Endodermal cell (in vitro differentiated cells): ENCODE measurements around the gene MYL12B. TPM values are rescaled to one million over a fixed set of nuclear protein-coding genes. Genes with fewer than 3 reads are reported as not detected.

Experiments
- DNase-seq: peaks from one replicate; pipeline ENCODE4 v3.0.0-alpha.2; 2017
- H3K27ac ChIP-seq: 2 replicates; pipeline ENCODE4 v1.5.1; 2013; ENCODE audit warnings: mild to moderate bottlenecking, low read depth, low read length, moderate library complexity
- H3K27me3 ChIP-seq: 2 replicates; pipeline ENCODE4 v1.6.1; 2013; ENCODE audit warnings: mild to moderate bottlenecking, low read length, moderate library complexity; ENCODE audit not compliant: insufficient read depth, control insufficient read depth, poor library complexity, severe bottlenecking
- H3K36me3 ChIP-seq: 2 replicates; pipeline ENCODE4 v1.7.0; 2013; ENCODE audit warnings: mild to moderate bottlenecking, low read length, moderate library complexity; ENCODE audit not compliant: control insufficient read depth, insufficient read depth
- H3K4me1 ChIP-seq: one replicate; pipeline ENCODE4 v1.7.0; 2013; ENCODE audit warnings: low read length; ENCODE audit not compliant: control insufficient read depth, insufficient read depth
- H3K4me3 ChIP-seq: 2 replicates; pipeline ENCODE4 v1.5.1; 2013; ENCODE audit warnings: mild to moderate bottlenecking, low read length, moderate library complexity
- H3K9ac ChIP-seq: 2 replicates; pipeline ENCODE4 v1.6.1; 2013; ENCODE audit warnings: mild to moderate bottlenecking, low read length, moderate library complexity; ENCODE audit not compliant: poor library complexity, severe bottlenecking; ENCODE audit errors: extremely low read depth
- H3K9me3 ChIP-seq: 2 replicates; pipeline ENCODE4 v1.6.1; 2013; ENCODE audit warnings: mild to moderate bottlenecking, low read length, moderate library complexity; ENCODE audit not compliant: control insufficient read depth
- H3K27ac Mint-ChIP-seq: 2 replicates; pipeline ENCODE4 v1.8.0; 2020; ENCODE audit warnings: mixed read lengths
- H3K27me3 Mint-ChIP-seq: 2 replicates; pipeline ENCODE4 v1.8.0; 2021; ENCODE audit warnings: mild to moderate bottlenecking, mixed read lengths; ENCODE audit not compliant: insufficient read depth
- H3K36me3 Mint-ChIP-seq: 2 replicates; pipeline ENCODE4 v1.8.0; 2020; ENCODE audit warnings: low read depth, mixed read lengths
- H3K4me1 Mint-ChIP-seq: 2 replicates; pipeline ENCODE4 v1.8.0; 2020; ENCODE audit warnings: mixed read lengths
- H3K4me3 Mint-ChIP-seq: 2 replicates; pipeline ENCODE4 v1.8.0; 2020; ENCODE audit warnings: mild to moderate bottlenecking, moderate library complexity, mixed read lengths
- H3K9me3 Mint-ChIP-seq: 2 replicates; pipeline ENCODE4 v1.8.0; 2020; ENCODE audit warnings: mild to moderate bottlenecking, mixed read lengths
- whole genome bisulfite sequencing, 2 experiments: methylation state at CpG; one replicate each; pipeline versions ENCODE4 v1.1.5 to v1.1.7; 2013; ENCODE audit warnings: missing lambda C conversion rate in 2 of 2, mixed read lengths in 1 of 2; ENCODE audit not compliant: insufficient coverage in 1 of 2, insufficient read length in 1 of 2; 5-methylcytosine and 5-hydroxymethylcytosine counted together
- total RNA-seq, 2 donors: library from RNA; stranded (reverse); fragmentation: NEBNext Ultra II Directional in 1 of 2; extraction: Animal tissue kit (Norgen Biotek cat#: 25700) in 1 of 2; gene quantifications; 2 replicates in 1 of 2; 3 replicates in 1 of 2; pipeline ENCODE4 v1.2.1, GENCODE V29; 2021
- TF ChIP-seq, protein P1 (sequence below): fragments of 200-600 bp; sonication (generic); conservative IDR thresholded peaks from 2 replicates; pipeline ENCODE4 v1.5.0; 2021; ENCODE audit warnings: antibody characterized with exemption, mild to moderate bottlenecking

The MYL12B gene
- total RNA-seq, 2 donors from 2014 or later = 190 to 198 TPM

GRCh38 chr18:3245853-3246634 is 15.9 kb upstream of the MYL12B start:
- no peaks in the 10 kb centered on the region for H3K27me3 Mint-ChIP-seq
- peak; percentile 94 for DNase-seq
- TF ChIP-seq, protein P1, sequence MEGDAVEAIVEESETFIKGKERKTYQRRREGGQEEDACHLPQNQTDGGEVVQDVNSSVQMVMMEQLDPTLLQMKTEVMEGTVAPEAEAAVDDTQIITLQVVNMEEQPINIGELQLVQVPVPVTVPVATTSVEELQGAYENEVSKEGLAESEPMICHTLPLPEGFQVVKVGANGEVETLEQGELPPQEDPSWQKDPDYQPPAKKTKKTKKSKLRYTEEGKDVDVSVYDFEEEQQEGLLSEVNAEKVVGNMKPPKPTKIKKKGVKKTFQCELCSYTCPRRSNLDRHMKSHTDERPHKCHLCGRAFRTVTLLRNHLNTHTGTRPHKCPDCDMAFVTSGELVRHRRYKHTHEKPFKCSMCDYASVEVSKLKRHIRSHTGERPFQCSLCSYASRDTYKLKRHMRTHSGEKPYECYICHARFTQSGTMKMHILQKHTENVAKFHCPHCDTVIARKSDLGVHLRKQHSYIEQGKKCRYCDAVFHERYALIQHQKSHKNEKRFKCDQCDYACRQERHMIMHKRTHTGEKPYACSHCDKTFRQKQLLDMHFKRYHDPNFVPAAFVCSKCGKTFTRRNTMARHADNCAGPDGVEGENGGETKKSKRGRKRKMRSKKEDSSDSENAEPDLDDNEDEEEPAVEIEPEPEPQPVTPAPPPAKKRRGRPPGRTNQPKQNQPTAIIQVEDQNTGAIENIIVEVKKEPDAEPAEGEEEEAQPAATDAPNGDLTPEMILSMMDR = peak; percentile 98
- H3K9me3 ChIP-seq = peaks cover 22% of the 10 kb centered on the region
- H3K27ac ChIP-seq = no peak overlapping the region
- H3K27me3 ChIP-seq = no peaks in the 10 kb centered on the region
- peaks cover 19% of the 10 kb centered on the region for H3K36me3 ChIP-seq
- H3K4me1 ChIP-seq = no peaks in the 10 kb centered on the region
- no peak overlapping the region for H3K9ac ChIP-seq
- H3K36me3 Mint-ChIP-seq = peaks cover 15% of the 10 kb centered on the region
- peak overlapping the region; percentile 95 for H3K4me3 Mint-ChIP-seq
- peak overlapping the region; percentile 100 for H3K27ac Mint-ChIP-seq
- H3K4me3 ChIP-seq = peak overlapping the region; percentile 100
- H3K9me3 Mint-ChIP-seq = peaks cover 18% of the 10 kb centered on the region
- peaks cover 22% of the 10 kb centered on the region for H3K4me1 Mint-ChIP-seq
- WGBS, 2 experiments = 36 to 51% methylated on average over 24 to 29 of the region's 29 CpGs

DNA sequence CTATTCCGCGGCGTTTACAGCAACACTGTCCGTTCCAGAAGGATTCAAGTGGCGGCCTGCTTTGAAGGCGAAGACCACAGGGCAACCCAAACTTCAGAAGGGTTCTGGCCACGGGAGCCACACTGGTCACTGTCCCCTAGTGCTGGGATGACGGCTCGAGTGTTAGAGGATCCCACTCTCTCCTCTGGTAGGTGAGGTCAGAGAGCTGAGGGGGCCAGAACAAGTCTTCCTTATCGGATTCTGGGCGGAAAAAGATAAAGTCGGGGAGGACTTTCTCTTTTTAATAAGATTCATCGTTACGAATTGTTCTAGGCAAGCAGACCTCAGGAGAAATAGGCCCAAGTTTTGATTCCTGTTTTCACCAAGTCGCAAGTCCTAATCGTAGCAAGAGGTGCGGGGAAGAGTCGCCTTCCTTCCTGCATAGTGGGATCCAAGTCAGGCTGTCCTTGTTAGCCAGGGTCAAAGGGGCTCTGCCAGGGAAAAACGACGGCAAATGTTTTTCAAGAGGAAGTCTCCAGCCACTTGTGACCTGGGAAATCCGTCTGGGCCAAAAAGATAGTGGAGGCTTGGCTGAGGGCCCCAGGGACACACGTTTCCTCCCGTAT is 15.2 kb upstream of the MYL12B start:
- 76 to 92% methylated on average over 19 to 23 of the region's 23 CpGs for WGBS, 2 experiments
- peak overlapping the region; percentile 100 for H3K4me3 ChIP-seq
- H3K27me3 Mint-ChIP-seq = no peaks in the 10 kb centered on the region
- peak overlapping the region; percentile 3 for H3K27ac ChIP-seq
- TF ChIP-seq, protein P1 = no peak
- peaks cover 11% of the 10 kb centered on the region for H3K9me3 Mint-ChIP-seq
- H3K27me3 ChIP-seq = no peaks in the 10 kb centered on the region
- peak overlapping the region; percentile 1 for H3K9ac ChIP-seq
- peak; percentile 66 for DNase-seq
- H3K4me3 Mint-ChIP-seq = peak overlapping the region; percentile 95
- peaks cover 19% of the 10 kb centered on the region for H3K36me3 ChIP-seq
- H3K9me3 ChIP-seq = peaks cover 15% of the 10 kb centered on the region
- no peaks in the 10 kb centered on the region for H3K4me1 ChIP-seq
- H3K4me1 Mint-ChIP-seq = peaks cover 25% of the 10 kb centered on the region
- H3K36me3 Mint-ChIP-seq = peaks cover 12% of the 10 kb centered on the region
- peak overlapping the region; percentile 100 for H3K27ac Mint-ChIP-seq

DNA sequence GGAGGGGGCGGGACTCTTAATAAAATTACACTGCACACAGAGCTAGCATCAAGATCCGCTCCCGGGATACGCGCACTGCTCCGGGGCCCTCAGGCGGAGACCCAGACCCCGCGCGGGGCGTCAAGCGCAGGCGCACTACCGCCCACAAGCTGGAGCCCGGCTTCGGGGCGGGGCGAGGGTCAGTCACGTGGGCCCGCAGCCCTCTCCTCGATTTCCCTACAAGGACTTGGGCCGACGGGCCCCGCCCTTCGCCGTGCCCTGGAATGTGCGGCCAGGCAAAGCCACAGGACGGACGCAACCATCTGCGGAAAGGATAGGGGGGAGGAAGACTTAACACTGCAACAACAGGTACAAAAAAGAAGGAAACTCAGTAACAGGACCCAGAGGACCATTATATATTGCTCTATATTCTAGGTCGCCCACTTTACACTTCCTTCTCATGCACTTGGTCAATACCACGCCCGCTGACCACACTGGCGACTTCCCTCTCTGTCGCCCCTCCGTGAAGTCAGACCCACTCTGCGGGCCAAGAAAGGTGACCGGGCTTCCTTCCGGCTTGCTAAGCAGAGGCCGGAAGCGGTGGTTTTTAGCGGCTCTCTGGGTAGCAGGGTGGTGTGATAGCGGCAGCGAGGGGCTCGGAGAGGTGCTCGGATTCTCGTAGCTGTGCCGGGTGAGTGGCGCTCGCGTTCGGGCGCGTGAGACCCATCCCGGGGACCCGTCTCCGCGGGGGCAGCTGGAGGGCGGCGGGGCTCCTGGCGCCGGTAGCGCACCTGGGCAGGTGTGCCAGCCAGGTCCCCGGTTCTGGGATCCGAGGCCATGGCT is 14.5 kb upstream of the MYL12B start, which contains the start of gene MYL12A:
TSS of gene MYL12A (plus strand) at position 562 of the 822 bp plus-strand sequence. CDS start 5,447 bp downstream, outside the sequence.
- Mint-ChIP-seq H3K27me3 (no peaks in the 10 kb centered on the region), H3K9me3 (peaks cover 4% of the 10 kb centered on the region), H3K36me3 (peaks cover 6% of the 10 kb centered on the region), H3K27ac (peak within 1 kb of the TSS; percentile 100), H3K4me3 (peak within 1 kb of the TSS; percentile 95), H3K4me1 (peaks cover 30% of the 10 kb centered on the region)
- DNase-seq = peak; percentile 99
- TF ChIP-seq, protein P1 = no peak
- Histone ChIP-seq H3K36me3 (peaks cover 19% of the 10 kb centered on the region), H3K9me3 (peaks cover 8% of the 10 kb centered on the region), H3K27me3 (no peaks in the 10 kb centered on the region), H3K27ac (peak within 1 kb of the TSS; percentile 98), H3K4me1 (no peaks in the 10 kb centered on the region), H3K9ac (peak within 1 kb of the TSS; percentile 98), H3K4me3 (peak within 1 kb of the TSS; percentile 100)
- 1% methylated on average over 38 to 65 of the region's 65 CpGs for WGBS, 2 experiments
